ENCODE data around the gene CD33. TPM values are rescaled to one million over a fixed set of nuclear protein-coding genes. Genes with fewer than 3 reads are reported as not detected.
"Not testable (repeated sequence)": the region's sequence is repeated elsewhere in the genome, so short reads cannot be mapped to it uniquely, and the experiment has no call there.

Gene CD33
- total RNA-seq, 1 experiment from 2014 or later: not detected

GRCh38 chr19:51210191-51210784, 14.6 kb upstream of the CD33 start:
- Histone ChIP-seq H3F3A (ENCODE audit: insufficient read depth, low read depth) (no peaks in the 10 kb centered on the region), H3K79me2 (ENCODE audit: low read depth) (no peaks in the 10 kb centered on the region), H2AFZ (no peak overlapping the region), H3K27me3 (ENCODE audit: insufficient read depth, low read depth) (peaks cover 85% of the 10 kb centered on the region), H3K4me1 (replicated peaks; ENCODE audit: insufficient read depth) (no peaks in the 10 kb centered on the region), H4K20me1 (ENCODE audit: insufficient read depth) (no peaks in the 10 kb centered on the region), H3K4me2 (no peak overlapping the region), H3K4me3 (no peak overlapping the region), H3K9me3 (ENCODE audit: insufficient read depth, low read depth) (no peaks in the 10 kb centered on the region), H3K9me2 (ENCODE audit: insufficient read depth) (no peaks in the 10 kb centered on the region), H3K27ac (no peak overlapping the region), H3K36me3 (ENCODE audit: low read depth) (no peaks in the 10 kb centered on the region)
- BruUV-seq (replicated peaks): no TSS peak
- ChIA-PET POLR2A (ENCODE audit: unreplicated experiment) (no interaction called here), CTCF (no interaction called here)
- no peak for TF ChIP-seq EZH2 (IDR thresholded peaks at IDR 0.05; ENCODE audit: low read depth)
- TF ChIP-seq, protein P1, sequence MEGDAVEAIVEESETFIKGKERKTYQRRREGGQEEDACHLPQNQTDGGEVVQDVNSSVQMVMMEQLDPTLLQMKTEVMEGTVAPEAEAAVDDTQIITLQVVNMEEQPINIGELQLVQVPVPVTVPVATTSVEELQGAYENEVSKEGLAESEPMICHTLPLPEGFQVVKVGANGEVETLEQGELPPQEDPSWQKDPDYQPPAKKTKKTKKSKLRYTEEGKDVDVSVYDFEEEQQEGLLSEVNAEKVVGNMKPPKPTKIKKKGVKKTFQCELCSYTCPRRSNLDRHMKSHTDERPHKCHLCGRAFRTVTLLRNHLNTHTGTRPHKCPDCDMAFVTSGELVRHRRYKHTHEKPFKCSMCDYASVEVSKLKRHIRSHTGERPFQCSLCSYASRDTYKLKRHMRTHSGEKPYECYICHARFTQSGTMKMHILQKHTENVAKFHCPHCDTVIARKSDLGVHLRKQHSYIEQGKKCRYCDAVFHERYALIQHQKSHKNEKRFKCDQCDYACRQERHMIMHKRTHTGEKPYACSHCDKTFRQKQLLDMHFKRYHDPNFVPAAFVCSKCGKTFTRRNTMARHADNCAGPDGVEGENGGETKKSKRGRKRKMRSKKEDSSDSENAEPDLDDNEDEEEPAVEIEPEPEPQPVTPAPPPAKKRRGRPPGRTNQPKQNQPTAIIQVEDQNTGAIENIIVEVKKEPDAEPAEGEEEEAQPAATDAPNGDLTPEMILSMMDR (conservative IDR thresholded peaks at IDR 0.05): no peak
- intact Hi-C loops (cut with micrococcal nuclease; ENCODE audit: unreplicated experiment): no loop called here
- DNase-seq: no peak

DNA sequence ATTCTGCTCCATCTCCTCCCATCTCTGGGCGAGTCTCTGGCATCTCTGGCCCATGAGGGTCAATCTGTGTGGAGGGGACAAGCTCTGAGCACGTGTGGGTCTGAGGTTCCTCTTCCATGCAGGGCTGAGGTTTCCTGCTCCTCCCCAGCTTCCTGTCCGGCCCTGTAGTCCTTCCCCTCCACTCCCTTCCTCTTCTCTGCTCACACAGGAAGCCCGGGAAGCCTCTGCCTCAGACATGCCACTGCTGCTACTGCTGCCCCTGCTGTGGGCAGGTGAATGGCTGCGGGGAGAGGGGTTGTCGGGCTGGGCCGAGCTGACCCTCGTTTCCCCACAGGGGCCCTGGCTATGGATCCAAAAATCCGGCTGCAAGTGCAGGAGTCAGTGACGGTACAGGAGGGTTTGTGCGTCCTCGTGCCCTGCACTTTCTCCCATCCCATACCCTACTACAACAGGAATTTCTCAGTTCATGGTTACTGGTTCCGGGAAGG, 14.0 kb upstream of the CD33 start:
- H3K9me2 ChIP-seq (ENCODE audit: insufficient read depth); H3F3A ChIP-seq (ENCODE audit: insufficient read depth, low read depth); POLR2A ChIA-PET (ENCODE audit: unreplicated experiment); H3K9me3 ChIP-seq (ENCODE audit: insufficient read depth, low read depth); H3K4me3 ChIP-seq; H3K36me3 ChIP-seq (ENCODE audit: low read depth); H3K4me2 ChIP-seq; H3K79me2 ChIP-seq (ENCODE audit: low read depth); intact Hi-C loops (cut with micrococcal nuclease; ENCODE audit: unreplicated experiment); DNase-seq; H3K4me1 ChIP-seq (replicated peaks; ENCODE audit: insufficient read depth); H2AFZ ChIP-seq; BruUV-seq (replicated peaks); H3K27ac ChIP-seq; CTCF ChIA-PET; H4K20me1 ChIP-seq (ENCODE audit: insufficient read depth): not testable (repeated sequence)
- H3K27me3 ChIP-seq (ENCODE audit: insufficient read depth, low read depth): peaks cover 80% of the 10 kb centered on the region

DNA sequence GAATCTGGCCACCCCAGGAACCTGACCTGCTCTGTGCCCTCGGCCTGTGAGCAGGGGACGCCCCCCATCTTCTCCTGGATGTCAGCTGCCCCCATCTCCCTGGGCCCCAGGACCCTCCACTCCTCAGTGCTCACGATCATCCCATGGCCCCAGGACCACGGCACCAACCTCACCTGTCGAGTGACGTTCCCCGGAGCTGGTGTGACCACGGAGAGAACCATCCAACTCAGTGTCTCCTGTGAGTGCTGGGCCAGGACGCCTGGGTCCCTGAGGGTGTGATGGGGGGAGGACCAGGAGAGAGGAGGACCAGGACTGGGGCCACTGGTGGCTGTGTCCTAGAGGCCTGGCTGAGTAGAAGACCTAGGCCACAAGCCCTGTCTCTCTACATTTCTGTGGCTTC, 13.0 kb upstream of the CD33 start:
- Histone ChIP-seq H3K79me2 (ENCODE audit: low read depth) (no peaks in the 10 kb centered on the region), H3K9me3 (ENCODE audit: insufficient read depth, low read depth) (no peaks in the 10 kb centered on the region), H3F3A (ENCODE audit: insufficient read depth, low read depth) (no peaks in the 10 kb centered on the region), H3K9me2 (ENCODE audit: insufficient read depth) (no peaks in the 10 kb centered on the region), H4K20me1 (ENCODE audit: insufficient read depth) (no peaks in the 10 kb centered on the region), H3K4me2 (no peak overlapping the region), H2AFZ (no peak overlapping the region), H3K4me3 (no peak overlapping the region), H3K27me3 (ENCODE audit: insufficient read depth, low read depth) (peaks cover 74% of the 10 kb centered on the region), H3K36me3 (ENCODE audit: low read depth) (no peaks in the 10 kb centered on the region), H3K27ac (no peak overlapping the region), H3K4me1 (replicated peaks; ENCODE audit: insufficient read depth) (no peaks in the 10 kb centered on the region)
- DNase-seq: no peak
- ChIA-PET CTCF (no interaction called here), POLR2A (ENCODE audit: unreplicated experiment) (no interaction called here)
- no TSS peak for BruUV-seq (replicated peaks)
- no peak for TF ChIP-seq EZH2 (IDR thresholded peaks at IDR 0.05; ENCODE audit: low read depth)
- TF ChIP-seq, protein P1 (conservative IDR thresholded peaks at IDR 0.05): no peak
- intact Hi-C loops (cut with micrococcal nuclease; ENCODE audit: unreplicated experiment): no loop called here

DNA sequence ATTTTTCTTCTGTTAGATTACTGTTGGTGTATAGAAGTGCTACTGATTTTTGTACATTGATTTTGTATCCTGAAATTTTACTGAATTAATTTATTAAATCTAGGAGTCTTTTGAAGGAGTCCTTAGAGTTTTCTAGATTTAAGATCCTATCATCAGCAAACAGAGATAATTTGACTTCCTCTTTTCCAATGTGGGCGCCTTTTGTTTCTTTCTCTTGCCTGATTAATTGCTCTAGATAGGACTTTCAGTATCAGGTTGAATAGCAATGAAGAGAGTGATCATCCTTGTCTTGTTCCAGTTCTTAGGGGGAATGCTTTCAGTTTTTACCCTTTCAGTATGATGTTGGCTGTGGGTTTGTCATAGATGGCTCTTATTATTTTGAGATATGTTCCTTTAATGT, 5.6 kb upstream of the CD33 start:
- Histone ChIP-seq H3F3A (ENCODE audit: insufficient read depth, low read depth) (no peaks in the 10 kb centered on the region), H3K27ac (no peak overlapping the region), H3K4me1 (replicated peaks; ENCODE audit: insufficient read depth) (no peaks in the 10 kb centered on the region), H3K27me3 (ENCODE audit: insufficient read depth, low read depth) (peaks cover 69% of the 10 kb centered on the region), H3K9me3 (ENCODE audit: insufficient read depth, low read depth) (no peaks in the 10 kb centered on the region), H3K4me2 (no peak overlapping the region), H3K79me2 (ENCODE audit: low read depth) (no peaks in the 10 kb centered on the region), H2AFZ (no peak overlapping the region), H3K9me2 (ENCODE audit: insufficient read depth) (no peaks in the 10 kb centered on the region), H4K20me1 (ENCODE audit: insufficient read depth) (no peaks in the 10 kb centered on the region), H3K36me3 (ENCODE audit: low read depth) (no peaks in the 10 kb centered on the region), H3K4me3 (no peak overlapping the region)
- BruUV-seq (replicated peaks): no TSS peak
- ChIA-PET CTCF (no interaction called here), POLR2A (ENCODE audit: unreplicated experiment) (no interaction called here)
- no peak for DNase-seq
- intact Hi-C loops (cut with micrococcal nuclease; ENCODE audit: unreplicated experiment): no loop called here
- TF ChIP-seq, protein P1 (conservative IDR thresholded peaks at IDR 0.05): no peak
- TF ChIP-seq EZH2 (IDR thresholded peaks at IDR 0.05; ENCODE audit: low read depth): no peak

All from PC-9 (cell line).